ENCODE measurements around the gene TRABD2B. TPM values are rescaled to one million over a fixed set of nuclear protein-coding genes. Genes with fewer than 3 reads are reported as not detected.

The TRABD2B gene
- total RNA-seq, 1 donor from 2014 or later = 0.92 TPM

Other genes starting within 250 kb of the TRABD2B start
- not detected in 2 replicates for gene SLC5A9, start 225.3 kb upstream of the TRABD2B start, total RNA-seq

Measured in kidney epithelial cell (primary cell).